G401.6 (cell line): ENCODE results near the gene PODXL.
"Not testable (repeated sequence)": the region's sequence is repeated elsewhere in the genome, so short reads cannot be mapped to it uniquely, and the experiment has no call there.

Experiments
- FAIRE-seq: peaks from 2 replicates; lab custom pipeline; 2012; peaks lifted over from hg19 to GRCh38; lab: Jason Lieb, UNC

PODXL gene

DNA sequence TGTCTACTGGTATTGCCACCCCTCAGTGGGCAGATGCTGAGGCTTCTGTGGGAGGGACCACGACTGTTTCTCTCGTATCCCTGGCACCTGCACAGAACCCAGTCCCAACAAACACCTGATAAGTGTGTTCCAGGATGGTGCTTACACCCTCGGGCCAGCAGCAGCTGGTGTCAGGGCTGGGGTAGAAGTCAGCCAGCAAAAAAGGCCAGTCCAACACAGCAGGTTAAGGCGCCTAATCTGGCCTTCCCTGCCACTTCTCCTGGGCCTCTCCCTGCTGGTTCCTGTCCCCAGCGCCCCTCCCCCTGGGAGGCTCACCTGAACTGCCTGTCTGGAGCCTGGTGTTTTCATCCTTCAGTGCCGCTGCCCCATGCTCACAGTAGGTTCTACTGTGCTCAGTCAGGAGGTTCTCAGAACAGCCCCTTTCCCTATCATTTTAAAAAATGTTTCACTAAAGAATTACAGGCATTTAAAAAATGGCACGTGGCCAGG lies 20.0 kb downstream of the PODXL start:
- no peak for FAIRE-seq

DNA sequence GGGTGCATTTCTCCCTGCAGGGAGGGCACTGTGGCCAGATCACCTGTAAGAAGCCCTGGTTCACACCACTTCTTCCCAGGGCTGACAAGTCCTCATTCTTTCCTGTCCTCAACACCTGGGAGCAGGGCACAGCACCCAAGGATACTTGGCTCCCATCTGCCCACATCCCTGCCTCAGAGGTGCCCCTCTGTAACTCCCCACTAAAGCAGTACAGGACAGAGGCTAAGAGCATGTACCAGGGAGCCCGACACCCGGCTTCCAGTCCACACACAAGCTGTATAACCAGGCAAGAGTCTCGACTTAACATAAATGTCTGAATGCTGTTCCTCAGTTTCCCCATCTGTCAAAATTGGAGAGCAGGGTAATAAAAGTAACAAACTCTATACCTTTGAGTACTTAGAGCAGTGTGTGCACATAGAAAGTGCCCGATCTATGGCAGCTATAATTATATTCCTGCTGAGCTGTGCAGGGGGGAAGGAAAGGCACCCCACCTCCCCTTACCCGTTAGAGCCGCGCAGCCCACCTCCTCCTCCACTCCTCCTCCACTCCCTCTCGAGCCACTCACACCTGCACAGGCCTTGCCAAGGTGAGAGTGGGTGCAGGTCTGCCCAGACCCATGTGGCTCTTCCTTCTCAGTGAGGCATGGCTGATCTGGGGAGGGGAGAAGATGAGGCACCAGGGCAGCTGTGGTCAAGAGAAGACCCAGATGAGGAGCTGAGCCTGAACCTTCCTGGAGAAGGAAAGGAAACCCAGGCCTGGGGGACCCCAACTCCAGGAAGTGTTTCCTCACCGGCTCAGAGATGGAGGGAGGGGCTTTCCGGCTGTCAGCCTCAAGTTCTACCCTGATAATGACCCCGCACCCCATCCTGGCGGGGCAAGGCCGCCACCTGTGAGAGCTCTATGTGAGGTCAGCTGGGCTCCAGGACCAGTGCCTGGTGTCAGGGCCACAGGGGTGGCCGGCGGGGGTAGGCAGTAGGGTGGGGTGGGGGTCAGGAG lies 22.6 kb downstream of the PODXL start:
- no peak for FAIRE-seq

DNA sequence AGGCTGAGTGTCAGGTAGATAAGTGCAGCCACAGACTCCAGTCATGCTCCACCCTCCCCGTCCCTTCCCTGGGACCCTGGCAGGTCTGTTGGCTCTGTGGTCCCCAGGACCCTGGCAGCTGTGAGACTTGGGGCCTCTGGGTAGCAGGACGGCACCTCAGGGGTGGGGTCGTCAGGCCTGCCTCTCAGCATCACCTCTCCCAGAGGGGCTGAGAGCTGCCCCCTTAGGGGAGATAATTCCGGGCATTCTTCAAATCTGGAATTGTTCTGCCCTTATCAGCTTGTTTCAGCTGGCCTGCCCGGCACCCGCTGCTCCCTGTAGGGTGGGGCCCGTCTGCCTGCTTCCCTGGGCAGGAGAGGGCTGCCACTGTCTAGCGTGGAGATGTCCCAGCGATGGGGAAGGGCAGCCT lies 23.3 kb downstream of the PODXL start:
- no peak for FAIRE-seq

DNA sequence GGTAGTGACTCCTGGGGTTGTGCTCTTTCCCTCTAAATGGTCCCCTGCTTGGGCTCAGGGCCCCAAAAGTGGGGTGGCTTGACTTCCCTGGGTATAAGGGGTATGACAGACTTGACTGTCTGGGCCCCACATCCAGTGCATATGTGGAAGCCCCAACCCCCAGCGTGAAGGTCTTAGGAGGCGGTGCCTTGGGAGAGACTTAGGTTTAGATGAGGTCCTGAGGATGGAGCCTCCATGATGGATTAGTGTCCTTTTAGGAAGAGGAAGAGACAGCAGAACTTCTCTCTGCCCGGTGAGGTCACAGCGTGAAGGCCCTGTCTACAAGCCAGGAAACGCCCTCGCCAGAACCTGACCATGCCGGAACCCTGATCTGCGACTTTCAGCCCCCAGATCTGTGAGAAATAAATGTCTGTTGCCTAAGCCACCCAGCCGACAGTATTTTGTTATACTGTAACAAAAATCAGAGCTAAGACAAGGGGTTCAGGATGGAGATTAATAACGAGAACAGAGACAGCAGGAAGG lies 23.8 kb downstream of the PODXL start:
- no peak for FAIRE-seq

GRCh38 chr7:131530137-131530536 lies 26.3 kb downstream of the PODXL start:
- no peak for FAIRE-seq

GRCh38 chr7:131529617-131530016 lies 26.8 kb downstream of the PODXL start:
- no peak for FAIRE-seq

GRCh38 chr7:131529179-131529578 lies 27.2 kb downstream of the PODXL start:
- no peak for FAIRE-seq

DNA sequence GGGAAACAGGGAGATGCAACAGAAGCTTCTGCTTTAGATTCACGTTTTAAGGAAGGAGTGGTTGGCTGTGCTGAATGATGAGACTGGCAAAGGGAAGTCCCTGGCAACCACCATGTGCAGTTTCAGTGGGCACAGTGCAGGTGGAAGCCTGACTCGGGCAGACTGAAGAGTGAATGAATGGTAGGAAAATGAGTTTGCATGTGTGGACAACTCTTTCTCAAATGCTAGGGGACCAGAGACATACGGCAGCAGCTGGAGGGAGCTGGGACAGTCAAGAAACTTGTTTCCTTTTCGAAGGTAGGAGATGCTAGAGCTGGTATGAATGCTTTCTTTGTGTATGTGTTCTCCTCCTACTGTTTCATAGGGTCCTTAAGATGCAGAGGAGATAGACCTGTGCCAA lies 29.0 kb downstream of the PODXL start:
- no peak for FAIRE-seq

GRCh38 chr7:131525820-131526219 lies 30.6 kb downstream of the PODXL start:
- FAIRE-seq = no peak

DNA sequence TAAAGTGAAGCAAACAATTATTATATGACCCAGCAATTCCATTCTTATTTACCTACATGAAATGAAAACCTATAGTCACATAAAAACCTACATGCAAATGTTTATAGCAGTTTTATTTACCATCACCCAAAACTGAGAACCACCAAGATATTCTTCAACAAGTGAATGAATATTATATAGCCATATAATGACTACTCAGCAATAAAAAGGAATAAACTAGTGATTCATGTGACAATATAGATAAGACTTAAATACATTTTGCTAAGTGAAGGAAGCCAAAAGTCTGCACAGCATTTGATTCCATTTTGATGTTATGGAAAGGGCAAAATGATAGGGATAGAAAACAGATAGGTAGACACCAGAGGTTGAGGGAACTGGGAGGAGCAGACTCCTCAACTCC lies 31.7 kb downstream of the PODXL start:
- FAIRE-seq = no peak

GRCh38 chr7:131524115-131524514 lies 32.3 kb downstream of the PODXL start:
- no peak for FAIRE-seq

GRCh38 chr7:131522325-131522930 lies 34.0 kb downstream of the PODXL start:
- FAIRE-seq = no peak

DNA sequence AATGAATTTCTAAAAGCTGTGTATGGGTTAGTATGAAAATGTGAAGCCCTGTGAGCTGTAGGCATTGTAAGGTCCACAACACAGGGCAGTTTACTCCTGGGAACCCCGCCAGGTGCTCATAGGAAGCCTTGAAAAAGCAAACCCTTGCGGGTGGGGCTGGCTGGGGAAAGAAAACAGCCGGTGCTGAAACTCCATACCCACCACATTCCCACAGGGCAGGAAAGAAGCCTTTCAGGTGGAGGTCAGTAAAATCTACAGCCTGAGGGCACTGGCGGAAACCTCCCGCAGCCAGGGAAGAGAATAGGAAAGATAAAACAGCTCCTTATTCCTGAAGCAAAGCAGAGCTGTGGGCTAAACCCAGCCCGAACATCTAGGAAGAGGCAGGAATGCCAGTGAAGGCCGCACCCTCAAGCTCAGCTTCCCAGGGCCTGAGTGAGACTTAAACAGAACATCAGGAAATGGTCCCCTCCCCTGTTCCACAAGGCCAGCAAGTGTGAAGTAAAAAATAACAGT lies 34.7 kb downstream of the PODXL start:
- FAIRE-seq = no peak

DNA sequence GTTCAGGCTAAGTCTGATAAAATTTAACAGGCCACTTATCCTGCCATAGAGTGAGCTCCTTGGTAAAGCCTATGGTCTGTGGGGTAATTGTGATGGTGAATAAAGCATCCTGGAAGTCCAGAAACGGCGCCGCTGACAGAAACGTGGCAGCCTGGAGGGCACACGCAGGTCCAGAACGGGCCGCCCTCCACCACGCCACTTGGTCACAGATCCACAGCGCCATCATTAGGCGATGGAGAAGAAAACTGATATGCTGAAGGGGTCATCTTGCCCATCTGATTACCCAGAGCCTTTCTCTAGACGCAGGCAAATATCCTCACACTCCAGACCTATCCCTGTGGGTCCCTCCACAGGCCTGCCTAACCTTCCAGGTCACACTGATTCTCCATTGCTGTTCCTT lies 37.8 kb downstream of the PODXL start:
- FAIRE-seq = no peak

DNA sequence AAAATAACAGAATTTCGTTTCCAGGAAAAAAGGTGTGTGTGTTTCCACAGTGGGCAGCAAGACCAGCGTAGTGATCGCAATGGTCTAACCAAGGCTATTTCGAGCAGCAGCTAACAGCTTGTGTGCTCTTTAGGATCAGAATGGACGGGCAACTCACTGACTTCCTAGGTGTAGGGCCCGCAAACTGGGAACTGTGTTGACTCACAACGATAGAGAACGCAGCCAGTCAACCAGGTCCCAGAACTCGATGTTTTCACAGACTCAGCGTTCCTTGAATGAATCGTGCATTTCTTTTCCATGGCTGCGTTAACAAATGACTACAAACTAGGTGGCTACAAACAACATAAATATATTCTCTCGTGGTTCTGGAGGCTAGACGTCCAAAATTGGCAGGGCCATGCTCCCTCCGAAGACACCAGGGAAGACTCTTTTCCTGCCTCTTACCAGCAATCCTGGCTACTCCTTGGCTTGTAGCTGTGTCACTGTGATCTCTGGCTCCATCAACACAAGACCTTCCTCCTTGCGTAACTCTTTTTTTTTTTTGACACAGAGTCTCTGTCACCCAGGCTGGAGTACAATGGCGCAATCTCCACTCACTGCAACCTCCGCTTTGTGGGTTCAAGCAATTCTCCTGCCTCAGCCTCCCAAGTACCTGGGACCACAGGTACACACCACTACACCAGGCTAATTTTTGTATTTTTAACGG lies 39.1 kb downstream of the PODXL start:
- FAIRE-seq = no peak

DNA sequence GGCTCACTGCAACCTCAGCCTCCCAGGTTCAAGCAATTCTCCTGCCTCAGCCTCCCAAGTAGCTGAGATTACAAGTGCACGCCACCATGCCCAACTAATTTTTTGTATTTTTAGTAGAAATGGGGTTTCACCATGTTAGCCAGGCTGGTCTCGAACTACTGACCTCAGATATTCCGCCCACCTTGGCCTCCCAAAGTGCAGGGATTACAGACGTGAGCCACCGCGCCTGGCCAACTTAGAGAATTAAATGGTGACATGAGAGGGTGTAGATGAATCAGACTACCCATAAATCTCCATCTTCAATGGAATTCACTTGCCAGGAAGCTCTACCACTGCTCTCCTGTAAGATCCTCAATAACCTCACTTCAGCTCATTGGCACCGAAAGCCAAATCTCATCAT lies 41.0 kb downstream of the PODXL start:
- not testable (repeated sequence) for FAIRE-seq

GRCh38 chr7:131513245-131514061 lies 43.0 kb downstream of the PODXL start:
- no peak for FAIRE-seq

- no peak for FAIRE-seq
Measured at GRCh38 chr7:131511774-131512535, 44.5 kb downstream of the PODXL start.

GRCh38 chr7:131511071-131511470 lies 45.4 kb downstream of the PODXL start:
- no peak for FAIRE-seq

DNA sequence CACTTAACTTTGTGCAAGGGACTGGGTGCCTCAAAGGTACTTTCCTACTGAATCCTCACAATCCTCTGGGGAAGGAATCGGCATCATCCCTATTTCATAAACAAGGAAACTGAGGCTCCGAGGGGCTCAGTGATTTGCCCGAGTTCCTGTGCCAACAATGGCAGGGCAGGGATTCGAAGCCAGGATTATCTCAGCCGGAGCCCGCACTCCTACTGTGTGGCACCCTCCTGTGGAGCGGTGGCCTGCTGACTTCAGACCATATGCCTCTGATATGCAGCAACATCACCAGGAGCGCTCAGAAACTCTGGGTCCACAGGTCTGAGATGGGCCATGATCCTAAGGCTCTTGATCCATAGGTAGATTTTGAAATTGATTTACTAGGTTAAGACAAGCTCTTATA lies 46.6 kb downstream of the PODXL start:
- no peak for FAIRE-seq
